ENCODE data around the gene ORMDL2.

The ORMDL2 gene, protein sequence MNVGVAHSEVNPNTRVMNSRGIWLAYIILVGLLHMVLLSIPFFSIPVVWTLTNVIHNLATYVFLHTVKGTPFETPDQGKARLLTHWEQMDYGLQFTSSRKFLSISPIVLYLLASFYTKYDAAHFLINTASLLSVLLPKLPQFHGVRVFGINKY

GRCh38 chr12:55817345-55818139 is at the start of gene ORMDL2, which contains the start of gene SARNP:
ORMDL2 (plus strand) TSS chr12:55818041; CDS start chr12:55819000, 959 bp downstream.
SARNP (minus strand) TSS chr12:55817724; CDS start chr12:55817701, 23 bp downstream.
- no peak within 1 kb of the TSS for H3K4me3 Mint-ChIP-seq
- TF ChIP-seq, protein P1, sequence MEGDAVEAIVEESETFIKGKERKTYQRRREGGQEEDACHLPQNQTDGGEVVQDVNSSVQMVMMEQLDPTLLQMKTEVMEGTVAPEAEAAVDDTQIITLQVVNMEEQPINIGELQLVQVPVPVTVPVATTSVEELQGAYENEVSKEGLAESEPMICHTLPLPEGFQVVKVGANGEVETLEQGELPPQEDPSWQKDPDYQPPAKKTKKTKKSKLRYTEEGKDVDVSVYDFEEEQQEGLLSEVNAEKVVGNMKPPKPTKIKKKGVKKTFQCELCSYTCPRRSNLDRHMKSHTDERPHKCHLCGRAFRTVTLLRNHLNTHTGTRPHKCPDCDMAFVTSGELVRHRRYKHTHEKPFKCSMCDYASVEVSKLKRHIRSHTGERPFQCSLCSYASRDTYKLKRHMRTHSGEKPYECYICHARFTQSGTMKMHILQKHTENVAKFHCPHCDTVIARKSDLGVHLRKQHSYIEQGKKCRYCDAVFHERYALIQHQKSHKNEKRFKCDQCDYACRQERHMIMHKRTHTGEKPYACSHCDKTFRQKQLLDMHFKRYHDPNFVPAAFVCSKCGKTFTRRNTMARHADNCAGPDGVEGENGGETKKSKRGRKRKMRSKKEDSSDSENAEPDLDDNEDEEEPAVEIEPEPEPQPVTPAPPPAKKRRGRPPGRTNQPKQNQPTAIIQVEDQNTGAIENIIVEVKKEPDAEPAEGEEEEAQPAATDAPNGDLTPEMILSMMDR (IDR thresholded peaks at IDR 0.05) = no peak
- H3K27ac Mint-ChIP-seq = peak within 1 kb of the TSS; percentile 17
- H3K9me3 Mint-ChIP-seq = no peaks in the 10 kb centered on the region
- peak; percentile 90 for DNase-seq
- no peaks in the 10 kb centered on the region for H3K27me3 Mint-ChIP-seq (ENCODE audit: low read depth, poor library complexity)
- peaks cover 38% of the 10 kb centered on the region for H3K36me3 Mint-ChIP-seq (ENCODE audit: low read depth)
- peaks cover 38% of the 10 kb centered on the region for H3K4me1 Mint-ChIP-seq

GRCh38 chr12:55771736-55772135 is 46.1 kb upstream of the ORMDL2 start:
- TF ChIP-seq, protein P1 (IDR thresholded peaks at IDR 0.05) = no peak
- Mint-ChIP-seq H3K4me1 (peaks cover 55% of the 10 kb centered on the region), H3K4me3 (no peak overlapping the region), H3K36me3 (ENCODE audit: low read depth) (peaks cover 74% of the 10 kb centered on the region), H3K27me3 (ENCODE audit: low read depth, poor library complexity) (no peaks in the 10 kb centered on the region), H3K27ac (peak overlapping the region; percentile 57), H3K9me3 (no peaks in the 10 kb centered on the region)
- DNase-seq = no peak

- Mint-ChIP-seq H3K4me1 (peaks cover 34% of the 10 kb centered on the region), H3K4me3 (no peak overlapping the region), H3K9me3 (no peaks in the 10 kb centered on the region), H3K27me3 (ENCODE audit: low read depth, poor library complexity) (no peaks in the 10 kb centered on the region), H3K27ac (peak overlapping the region; percentile 51), H3K36me3 (ENCODE audit: low read depth) (peaks cover 78% of the 10 kb centered on the region)
- no peak for DNase-seq
- TF ChIP-seq, protein P1 (IDR thresholded peaks at IDR 0.05) = no peak
These were observed 40.0 kb upstream of the ORMDL2 start for GRCh38 chr12:55777856-55778255.

- TF ChIP-seq, protein P1 (IDR thresholded peaks at IDR 0.05) = no peak
- no peaks in the 10 kb centered on the region for H3K27me3 Mint-ChIP-seq (ENCODE audit: low read depth, poor library complexity)
- no peak overlapping the region for H3K27ac Mint-ChIP-seq
- H3K4me3 Mint-ChIP-seq = no peak overlapping the region
- H3K36me3 Mint-ChIP-seq (ENCODE audit: low read depth) = peaks cover 86% of the 10 kb centered on the region
- peaks cover 29% of the 10 kb centered on the region for H3K4me1 Mint-ChIP-seq
- no peak for DNase-seq
- H3K9me3 Mint-ChIP-seq = no peaks in the 10 kb centered on the region
These were observed 37.2 kb upstream of the ORMDL2 start for GRCh38 chr12:55780685-55781084.

DNA sequence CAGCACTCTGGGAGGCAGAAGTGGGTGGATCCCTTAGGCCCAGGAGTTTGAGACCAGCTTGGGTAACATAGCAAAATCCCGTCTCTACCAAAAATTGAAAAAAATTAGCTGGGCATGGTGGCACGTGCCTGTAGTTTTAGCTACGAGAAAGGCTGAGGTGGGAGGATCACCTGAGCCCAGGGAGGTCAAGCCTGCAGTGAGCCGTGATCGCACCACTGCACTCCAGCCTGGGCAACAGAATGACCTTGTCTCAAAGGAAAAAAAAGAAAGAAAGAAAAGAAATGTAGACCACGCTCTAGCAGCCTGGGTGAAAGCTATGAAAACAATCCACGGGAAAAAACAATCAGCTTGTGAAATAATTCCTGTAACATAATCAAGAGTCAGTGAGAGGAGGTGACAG is 29.3 kb upstream of the ORMDL2 start:
- H3K36me3 Mint-ChIP-seq (ENCODE audit: low read depth) = peaks cover 93% of the 10 kb centered on the region
- DNase-seq = peak; percentile 12
- no peaks in the 10 kb centered on the region for H3K9me3 Mint-ChIP-seq
- peak overlapping the region; percentile 78 for H3K27ac Mint-ChIP-seq
- peaks cover 31% of the 10 kb centered on the region for H3K4me1 Mint-ChIP-seq
- H3K27me3 Mint-ChIP-seq (ENCODE audit: low read depth, poor library complexity) = peaks cover 4% of the 10 kb centered on the region
- TF ChIP-seq, protein P1 (IDR thresholded peaks at IDR 0.05) = no peak
- H3K4me3 Mint-ChIP-seq = peak overlapping the region; percentile 24

All from nephron progenitor cell (in vitro differentiated cells).